ENCODE data around the gene SRSF9. TPM values are rescaled to one million over a fixed set of nuclear protein-coding genes. Genes with fewer than 3 reads are reported as not detected.
"Not testable (repeated sequence)": the region's sequence is repeated elsewhere in the genome, so short reads cannot be mapped to it uniquely, and the experiment has no call there.

Gene SRSF9
- polyA plus RNA-seq, 1 donor: 84.8 TPM

DNA sequence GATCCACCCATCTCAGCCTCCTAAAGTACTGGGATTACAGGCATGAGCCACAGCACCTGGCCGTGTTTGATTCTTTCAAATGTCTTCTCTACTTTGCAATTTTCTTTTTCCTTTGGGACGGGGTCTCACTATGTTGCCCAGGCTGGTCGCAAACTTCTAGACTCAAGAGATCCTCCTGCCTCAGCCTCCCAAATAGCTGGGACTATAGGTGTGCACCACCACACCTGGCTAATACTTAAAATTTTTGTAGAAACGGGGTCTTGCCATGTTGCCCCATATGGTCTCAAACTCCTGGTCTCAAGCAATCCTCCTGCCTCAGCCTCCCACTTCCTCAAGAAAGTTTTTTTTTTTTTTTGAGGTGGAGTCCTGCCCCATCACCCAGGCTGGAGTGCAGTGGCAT is 21.6 kb downstream of the SRSF9 start:
- DNase-seq (ENCODE audit: low read depth): no peak

DNA sequence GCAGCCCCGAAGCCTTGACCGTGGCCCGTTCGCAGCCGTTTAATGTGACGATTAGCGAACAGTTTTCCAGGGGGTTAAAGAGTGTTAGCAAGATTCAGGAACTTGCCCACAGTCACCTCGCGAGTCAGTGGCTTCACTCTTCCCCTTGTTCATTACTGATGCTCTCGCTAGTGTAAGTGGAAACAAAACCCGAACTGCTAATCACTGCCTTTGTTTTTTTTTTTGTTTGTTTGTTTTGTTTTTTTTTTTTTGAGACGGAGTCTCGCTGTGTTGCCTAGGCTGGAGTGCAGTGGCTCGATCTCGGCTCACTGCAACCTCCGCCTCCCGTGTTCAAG is 22.7 kb downstream of the SRSF9 start:
- DNase-seq (ENCODE audit: low read depth): not testable (repeated sequence)

DNA sequence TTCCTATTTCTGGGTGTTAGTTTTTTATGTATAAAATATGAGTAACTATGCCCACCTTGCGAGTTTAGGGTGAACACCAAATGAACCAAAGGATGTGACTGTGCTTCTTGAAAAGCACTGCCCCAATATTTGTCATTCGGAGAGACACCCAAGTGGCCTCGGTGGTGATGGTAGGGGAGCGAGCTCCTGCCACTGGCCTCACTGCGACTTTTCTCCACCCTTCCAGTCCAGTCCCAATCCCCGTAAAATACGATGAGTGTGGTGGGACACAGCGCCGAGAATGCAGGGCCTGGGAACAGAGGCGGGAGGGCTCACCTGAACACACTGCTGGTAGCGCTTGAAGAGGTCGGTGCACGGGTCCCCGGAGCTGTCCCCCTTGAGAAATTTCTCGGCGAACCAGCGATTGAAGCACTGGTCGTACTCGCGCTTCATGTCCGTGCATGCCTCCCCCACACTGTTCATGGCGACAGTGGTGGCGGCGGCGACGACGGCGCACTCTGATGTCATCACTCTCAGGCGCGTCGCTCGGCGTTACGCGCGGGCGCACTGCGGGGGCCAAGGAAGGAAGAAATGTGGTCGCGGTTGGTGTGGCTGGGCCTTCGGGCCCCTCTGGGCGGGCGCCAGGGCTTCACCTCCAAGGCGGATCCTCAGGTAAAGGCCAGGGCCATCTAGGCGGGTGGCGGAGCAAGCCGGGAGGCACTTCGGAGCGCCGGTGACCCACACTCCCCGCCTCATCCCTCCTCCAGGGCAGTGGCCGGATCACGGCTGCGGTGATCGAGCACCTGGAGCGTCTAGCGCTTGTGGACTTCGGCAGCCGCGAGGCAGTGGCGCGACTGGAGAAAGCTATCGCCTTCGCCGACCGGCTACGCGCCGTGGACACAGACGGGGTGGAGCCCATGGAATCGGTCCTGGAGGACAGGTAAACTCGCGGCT is 23.4 kb downstream of the SRSF9 start, which contains the start of the genes GATC and TRIAP1:
GATC (plus strand) TSS at position 534 of the 933 bp plus-strand sequence; CDS start at position 571, 37 bp downstream.
TRIAP1 (minus strand) TSS at position 474 of the 933 bp plus-strand sequence; CDS start at position 462, 12 bp downstream.
- peak; percentile 54 for DNase-seq (ENCODE audit: low read depth)

DNA sequence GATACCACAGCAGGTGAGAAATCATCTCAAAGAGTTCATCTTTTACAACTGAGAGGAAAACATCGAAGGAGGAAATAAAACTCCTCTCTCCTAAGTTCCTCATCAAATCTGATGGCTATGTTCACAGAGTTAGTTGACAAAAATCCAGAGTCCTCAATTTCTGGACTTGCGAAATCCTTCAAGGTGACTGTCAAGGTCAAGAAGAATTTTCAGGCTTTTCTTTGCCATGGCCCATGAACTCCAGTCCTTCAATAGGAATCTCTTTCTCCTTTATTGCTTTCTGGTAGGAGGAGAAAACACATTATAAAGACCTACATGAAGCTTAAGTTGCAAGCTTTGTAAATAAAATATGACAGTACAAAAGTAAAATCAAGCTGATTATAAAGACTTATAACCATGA is 24.9 kb downstream of the SRSF9 start:
- no peak for DNase-seq (ENCODE audit: low read depth)

DNA sequence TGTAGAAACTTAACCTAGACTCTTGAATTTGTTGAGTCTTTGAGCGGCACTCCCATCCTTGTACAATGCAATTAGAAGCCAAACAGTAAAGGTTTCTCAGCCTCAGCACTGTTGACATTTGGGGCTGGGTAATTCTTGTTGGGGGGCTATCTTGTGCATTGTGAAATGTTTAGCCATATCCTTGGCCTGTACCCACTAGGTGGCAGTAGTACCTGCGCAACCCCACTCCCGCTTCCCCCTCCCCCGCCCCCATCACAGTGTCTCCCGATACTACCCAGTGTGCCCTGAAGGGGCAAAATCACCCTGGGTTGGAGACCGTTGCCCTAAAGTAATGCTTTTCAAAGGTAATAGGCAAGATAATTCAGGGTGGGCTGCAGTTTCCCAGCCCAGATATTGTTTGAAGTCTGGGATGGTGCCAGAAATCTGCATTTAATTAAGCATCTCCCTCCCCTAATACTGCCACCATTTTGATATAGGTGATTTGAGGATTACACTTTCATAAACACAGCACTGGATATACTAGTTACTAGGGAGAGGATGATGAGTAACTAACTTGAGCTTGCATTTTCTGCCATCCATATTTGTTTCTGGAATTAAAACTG is 29.8 kb downstream of the SRSF9 start:
- no peak for DNase-seq (ENCODE audit: low read depth)

DNA sequence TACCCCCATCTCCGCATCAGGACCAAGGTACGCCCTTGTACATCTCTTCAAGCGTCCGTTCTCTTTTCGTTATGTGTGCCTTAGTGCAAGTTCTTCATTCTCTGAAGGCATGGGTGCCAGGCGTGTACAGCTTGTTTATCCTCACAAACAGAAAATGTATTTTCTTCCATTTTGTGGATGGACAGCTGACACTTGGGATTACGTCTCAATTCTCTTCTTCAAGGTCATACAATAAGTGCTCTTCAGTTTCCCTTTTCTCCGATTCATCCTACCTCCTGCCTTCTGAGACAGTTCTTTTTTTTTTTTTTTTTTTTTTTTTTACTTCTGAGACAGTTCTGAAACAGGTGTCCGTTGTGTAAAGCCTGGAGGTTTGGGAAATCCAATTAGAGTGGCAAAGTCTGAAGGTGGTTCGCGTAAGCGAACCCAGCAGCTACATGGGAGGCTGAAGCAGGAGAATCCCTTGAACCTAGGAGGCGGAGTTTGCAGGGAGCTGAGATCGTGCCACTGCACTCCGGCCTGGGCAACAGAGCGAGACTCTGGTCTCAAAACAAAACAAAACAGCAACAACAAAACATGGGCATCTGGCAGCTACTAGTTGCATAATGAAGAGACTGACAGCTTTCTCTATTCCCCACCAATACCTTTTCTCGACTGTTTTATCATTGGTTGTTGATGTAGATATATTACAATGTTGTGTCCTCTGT is 30.9 kb downstream of the SRSF9 start:
- DNase-seq (ENCODE audit: low read depth): no peak

DNA sequence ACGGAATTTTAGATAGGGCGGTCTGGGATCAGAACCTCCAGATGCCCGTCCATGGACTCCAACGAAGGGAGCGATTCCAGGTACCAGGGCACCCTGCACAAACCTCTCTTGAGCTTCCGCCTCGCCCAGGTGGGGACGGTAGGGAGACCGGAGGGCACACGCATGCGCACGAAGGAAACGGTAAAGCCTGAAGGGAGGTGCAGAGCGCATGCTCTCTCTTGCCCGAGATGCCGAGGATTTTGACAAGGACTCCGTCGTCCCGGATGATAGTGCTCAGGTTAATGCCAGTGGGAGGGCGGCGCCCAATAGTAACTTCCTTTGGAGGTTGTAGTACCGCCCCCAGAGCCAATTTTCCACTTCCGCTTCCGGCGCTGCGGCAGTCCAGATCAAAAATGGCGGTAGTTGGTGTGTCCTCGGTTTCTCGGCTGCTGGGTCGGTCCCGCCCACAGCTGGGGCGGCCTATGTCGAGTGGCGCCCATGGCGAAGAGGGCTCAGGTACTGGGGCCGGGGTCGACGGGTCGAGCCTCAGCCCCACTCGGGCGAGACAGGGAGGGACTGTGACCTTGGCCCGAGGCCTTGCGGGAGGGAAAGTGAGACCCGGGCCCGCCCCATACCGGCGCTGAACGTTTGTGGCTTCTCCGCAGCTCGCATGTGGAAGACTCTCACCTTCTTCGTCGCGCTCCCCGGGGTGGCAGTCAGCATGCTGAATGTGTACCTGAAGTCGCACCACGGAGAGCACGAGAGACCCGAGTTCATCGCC is 31.6 kb downstream of the SRSF9 start, which contains the start of gene COX6A1:
COX6A1 (plus strand) TSS at position 379 of the 760 bp plus-strand sequence; CDS start at position 393, 14 bp downstream.
- peak; percentile 91 for DNase-seq (ENCODE audit: low read depth)

DNA sequence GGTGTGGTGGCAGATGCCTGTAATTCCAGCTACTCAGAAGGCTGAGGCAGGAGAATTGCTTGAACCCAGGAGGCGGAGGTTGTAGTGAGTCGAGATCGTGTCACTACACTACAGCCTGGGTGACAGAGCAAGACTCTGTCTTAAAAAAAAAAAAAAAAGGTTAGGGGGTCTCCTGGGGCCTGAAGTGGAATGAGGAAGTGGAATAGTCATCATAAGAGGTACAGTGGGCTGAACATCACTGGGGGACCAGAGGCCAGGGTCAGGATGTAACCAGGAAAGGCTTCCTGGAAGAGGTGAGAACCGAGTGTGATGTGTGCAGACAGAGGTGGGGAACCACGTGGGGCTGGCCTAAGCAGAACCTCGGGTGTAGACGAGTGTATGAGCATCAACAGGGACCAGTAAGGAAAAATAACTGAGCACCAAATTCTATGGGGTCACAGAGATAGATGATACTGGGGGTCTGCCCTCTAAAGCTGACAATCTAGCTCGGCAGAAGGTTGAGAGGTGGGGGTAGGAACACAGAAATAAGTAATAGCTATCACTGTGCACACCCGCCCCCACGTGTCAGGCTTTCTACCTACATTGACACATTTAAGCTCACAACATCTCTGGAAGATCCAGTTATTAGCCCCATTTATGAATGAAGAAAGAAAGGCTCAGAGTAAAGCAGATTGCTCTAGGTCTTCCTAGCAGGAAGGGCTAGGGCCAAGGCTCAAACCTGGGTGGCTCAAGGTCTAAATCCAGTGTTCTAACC is 36.6 kb downstream of the SRSF9 start:
- DNase-seq (ENCODE audit: low read depth): no peak

DNA sequence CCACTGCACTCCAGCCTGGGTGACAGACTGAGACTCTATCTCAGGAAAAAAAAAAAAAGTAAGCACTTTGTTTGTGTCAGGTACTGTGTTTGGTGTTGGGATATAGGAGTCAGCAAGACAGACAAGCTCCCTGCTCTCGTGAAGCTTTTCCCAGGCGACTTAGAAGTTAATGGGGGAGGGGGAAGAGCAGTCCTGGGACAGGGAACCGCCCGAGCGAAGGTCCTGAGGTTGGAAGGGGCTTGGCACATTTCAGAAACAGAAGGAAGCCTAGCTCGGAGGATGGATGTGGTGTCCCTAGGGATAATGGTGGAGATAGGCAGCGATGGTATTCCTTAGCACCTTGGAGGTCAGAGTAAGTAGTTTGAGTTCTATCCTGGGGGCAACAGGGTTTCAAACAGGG is 40.2 kb downstream of the SRSF9 start:
- no peak for DNase-seq (ENCODE audit: low read depth)

DNA sequence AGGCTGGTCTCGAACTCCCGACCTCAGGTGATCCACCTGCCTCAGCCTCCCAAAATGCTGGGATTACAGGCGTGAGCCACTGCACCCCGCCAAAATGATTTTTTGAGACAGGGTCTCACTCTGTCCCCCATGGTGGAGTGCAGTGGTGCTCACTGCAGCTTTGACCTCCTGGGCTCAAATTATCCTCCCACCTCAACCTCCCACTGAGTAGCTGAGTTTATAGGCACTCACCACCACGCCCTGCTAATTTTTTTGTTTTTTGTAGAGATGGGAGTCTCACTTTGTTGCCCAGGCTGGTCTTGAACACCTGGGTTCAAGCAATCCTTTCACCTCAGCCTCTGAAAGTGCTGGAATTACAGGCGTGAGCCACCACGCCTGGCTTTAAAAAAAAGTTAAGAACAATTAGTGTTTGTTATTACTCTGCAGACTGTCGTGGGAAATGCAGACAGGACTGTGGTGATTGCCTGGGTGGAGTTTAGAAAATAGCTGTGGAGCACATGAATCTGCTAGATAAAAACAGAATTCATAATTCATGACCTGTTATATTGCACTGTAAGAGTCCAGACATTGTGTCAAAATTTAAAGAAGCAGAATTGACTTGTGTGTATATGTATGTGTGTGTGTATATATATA is 40.8 kb downstream of the SRSF9 start:
- DNase-seq (ENCODE audit: low read depth): no peak

DNA sequence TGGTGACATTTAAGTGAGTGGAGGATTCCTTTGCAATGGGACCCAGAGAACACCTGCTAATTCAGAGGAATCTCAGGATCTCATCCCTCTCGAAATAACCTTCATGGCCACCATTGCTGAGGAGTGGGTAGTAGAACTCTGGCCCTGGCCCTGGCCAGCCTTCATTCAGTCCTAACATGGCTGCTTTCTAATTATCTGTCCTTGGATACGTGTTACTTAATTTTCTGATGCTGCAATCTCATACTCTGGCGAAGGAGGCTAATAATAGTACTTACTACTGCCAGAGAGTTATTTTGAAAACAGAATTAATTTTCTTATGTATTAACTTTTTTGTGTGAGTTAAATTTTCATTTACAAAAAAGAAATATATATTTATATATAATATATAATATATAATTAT is 43.8 kb downstream of the SRSF9 start:
- DNase-seq (ENCODE audit: low read depth): no peak

DNA sequence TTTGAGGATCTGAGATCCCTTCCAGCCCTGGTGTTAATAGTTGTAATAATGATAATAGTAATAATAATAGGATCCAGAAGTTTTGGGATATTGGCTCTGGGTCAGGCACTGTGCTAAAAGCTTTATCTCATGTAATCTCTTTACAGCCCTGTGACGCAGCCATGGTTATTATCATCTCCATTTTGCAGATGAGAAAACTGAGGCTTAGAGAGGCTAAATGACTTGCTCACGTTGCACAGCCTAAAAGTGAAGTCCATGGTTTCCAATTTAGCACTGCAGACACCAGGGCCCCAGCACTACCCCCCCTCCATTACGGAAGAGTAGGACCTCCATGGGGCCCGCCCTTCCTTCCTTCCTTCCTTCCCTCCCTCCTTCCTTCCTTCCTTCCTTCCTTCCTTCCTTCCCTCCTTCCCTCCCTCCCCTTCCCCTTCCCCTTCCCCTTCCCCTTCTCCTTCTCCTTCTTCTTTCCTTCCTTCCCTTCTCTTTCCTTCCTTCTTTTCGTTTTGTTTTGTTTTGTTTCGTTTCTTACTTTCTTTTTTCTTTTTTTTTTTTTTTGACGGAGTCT is 46.6 kb downstream of the SRSF9 start:
- DNase-seq (ENCODE audit: low read depth): no peak

DNA sequence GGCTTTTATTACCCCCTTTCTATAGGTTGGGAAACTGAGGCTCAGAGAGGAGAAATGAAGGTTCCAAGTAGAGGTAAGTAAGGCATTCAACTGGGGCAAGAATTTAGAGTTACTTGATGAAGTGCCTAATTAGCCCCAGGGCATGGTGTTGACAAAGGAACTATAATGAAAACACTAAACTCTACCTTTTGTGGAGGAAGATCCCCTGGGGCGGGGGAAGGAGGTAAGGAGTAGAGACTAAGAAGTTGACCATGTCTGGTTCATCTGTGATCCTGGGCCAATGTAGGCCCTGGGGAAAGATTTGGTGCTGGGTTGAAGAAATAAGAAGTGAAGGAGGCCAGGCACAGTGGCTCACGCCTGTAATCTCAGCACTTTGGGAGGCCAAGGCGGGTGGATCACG is 47.8 kb downstream of the SRSF9 start:
- no peak for DNase-seq (ENCODE audit: low read depth)

DNA sequence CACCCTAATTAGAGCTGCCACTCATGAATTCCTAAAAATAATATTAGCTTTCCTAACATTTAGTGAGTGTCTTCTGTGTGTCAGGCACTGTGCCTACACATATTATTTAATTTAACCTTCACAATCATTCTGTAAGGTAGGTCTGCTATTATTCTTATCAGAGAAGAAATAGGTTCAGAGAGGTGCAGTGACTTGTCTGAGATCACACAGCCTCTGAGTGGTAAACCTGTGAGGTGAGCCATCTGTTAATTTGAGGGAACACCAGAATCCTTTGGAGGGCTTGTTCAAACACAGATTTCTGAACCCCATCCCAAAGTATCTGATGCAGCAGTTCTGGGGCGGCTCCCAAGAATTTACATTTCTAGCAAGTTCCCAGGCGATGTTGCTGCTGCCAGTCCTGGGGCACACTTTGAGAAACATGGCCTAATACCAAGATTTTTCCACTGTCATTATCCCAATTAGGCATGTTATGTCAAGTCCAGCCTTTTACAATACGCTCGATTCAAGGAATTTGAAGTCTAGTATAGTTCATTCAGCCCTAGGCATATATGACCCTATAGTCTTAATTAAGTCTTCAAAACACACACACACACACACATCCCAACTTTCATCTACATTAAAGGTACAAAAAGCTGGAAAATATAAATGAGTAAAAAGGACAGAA is 51.5 kb downstream of the SRSF9 start:
- no peak for DNase-seq (ENCODE audit: low read depth)

DNA sequence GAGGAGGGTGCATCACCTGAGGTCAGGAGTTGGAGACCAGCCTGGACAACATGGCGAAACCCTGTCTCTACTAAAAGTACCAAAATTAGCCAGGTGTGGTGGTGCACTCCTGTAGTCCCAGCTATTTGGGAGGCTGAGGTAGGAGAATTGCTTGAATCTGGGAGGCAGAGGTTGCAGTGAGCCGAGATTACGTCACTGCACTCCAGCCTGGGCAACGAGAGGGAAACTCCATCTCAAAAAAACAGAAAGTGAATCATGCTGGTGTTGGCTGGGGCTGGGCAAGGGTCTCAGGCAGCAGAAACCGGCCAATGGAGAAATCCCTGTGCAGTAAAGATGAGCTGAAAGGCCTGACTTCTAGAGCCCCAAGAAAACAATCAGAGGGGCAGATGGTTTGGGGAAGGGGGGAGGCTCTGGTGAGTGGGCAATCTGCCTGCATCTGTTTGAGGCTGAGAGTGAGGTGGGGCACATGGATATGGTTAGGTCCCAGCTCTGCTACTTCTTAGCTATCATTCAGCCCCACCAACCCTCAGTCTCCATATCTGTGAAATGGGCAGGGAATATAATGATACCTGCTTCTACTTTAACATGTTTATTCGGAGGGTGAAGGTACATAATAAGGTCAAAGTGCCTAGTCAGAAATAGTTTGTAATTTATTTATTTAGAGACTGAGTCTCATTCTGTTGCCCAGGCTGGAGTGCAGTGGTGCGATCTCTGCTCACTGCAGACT is 52.9 kb downstream of the SRSF9 start:
- DNase-seq (ENCODE audit: low read depth): no peak

DNA sequence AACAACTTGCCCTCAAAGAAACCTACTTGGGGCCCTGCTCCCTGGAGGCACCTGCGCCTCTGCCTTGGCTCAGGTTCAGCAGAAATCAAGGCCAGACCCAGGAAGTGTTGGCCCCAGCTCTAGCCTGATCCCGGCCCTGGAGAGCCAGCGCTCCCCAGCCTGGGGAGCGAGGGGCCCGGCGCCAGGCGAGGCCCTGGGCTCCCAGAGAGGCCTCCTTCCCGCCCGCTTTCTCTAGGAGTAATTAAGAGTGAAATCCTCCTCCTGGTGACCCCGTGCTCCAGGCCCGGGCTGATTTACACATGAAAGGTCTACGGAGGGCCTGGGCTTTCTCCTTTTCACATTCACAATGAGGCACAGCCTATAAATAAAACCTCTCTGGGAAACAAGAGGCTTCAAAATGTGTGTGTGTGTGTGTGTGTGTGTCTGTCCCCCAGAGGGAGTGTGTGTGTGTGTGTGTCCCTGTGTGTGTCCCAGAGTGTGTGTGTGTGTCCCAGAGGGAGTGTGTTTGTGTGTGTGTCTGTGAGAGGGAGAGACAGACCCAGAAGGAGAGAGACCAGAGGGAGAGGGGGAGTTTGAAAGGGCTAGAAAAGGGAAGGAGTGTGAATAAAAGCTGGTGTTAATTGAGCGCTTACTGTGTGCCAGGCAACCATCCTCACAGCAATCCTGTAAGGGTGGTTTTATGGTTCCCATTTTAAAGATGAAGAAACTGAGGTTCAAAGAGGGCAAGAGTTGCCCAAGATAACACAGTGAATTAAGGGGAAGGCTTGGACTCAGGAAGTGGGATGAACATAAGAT is 55.5 kb downstream of the SRSF9 start:
- no peak for DNase-seq (ENCODE audit: low read depth)

DNA sequence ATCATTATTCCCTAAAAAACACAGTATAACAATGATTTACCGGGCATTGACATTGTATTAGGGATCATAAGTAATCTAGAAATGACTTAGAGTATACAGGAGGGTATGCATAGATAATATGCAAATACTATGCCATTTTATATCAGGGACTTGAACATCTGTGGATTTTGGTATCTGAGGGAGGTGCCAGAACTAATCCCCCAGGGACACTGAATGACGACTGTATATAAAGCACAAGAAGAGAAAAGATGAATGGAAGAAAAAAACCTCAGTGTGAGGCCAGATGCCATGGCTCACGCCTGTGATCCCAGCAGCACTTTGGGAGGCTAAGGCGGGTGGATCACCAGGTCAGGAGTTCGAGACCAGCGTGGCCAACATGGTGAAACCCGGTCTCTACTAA is 57.1 kb downstream of the SRSF9 start:
- no peak for DNase-seq (ENCODE audit: low read depth)
